ENCODE measurements around the gene GINS2.

Gene GINS2

GRCh38 chr16:85640254-85640558 lies 48.5 kb downstream of the GINS2 start:
- DNase-seq (ENCODE audit: low read depth, low spot score), result no peak

- DNase-seq (ENCODE audit: low read depth, low spot score), result no peak
These were observed 49.1 kb downstream of the GINS2 start for GRCh38 chr16:85639529-85640253.

- DNase-seq (ENCODE audit: low read depth, low spot score), result no peak
These were observed 49.9 kb downstream of the GINS2 start for GRCh38 chr16:85638695-85639409.

GRCh38 chr16:85637808-85638647 lies 50.7 kb downstream of the GINS2 start:
- no peak for DNase-seq (ENCODE audit: low read depth, low spot score)

DNA sequence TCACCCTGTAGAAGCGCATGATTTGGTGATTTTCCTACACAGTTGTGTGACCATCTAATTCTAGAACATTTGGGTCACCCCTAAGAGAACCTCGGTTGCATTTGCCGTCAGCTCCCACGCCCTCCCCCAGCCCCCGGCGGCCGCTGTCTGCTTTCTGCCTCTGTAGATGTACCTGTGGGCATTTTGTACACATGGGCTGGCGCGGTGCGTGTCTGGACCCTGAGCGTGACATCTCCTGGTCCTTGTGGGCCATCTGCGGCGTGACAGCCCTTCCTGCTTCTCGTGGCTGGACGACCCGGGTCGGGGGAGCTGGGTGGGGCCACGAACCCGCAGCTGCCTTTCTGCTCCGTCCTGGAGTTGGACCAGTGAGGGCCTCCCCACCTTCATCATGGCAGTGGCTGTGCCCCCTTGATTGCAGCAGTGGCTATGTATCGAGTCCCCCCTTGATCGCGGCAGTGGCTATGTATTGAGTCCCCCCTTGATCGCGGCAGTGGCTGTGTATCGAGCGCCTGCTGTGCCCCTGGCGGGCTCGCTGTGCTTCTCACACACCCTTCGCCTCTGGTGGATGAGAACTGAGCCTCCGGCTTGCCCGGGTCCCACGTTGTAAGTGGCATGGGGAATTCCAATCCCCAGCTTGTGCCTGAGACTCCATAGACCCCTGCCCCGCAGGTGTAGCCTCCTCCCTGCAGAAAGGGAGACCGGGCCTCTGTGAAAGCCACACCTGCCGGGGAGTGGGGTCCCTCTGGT lies 51.5 kb downstream of the GINS2 start:
- no peak for DNase-seq (ENCODE audit: low read depth, low spot score)

DNA sequence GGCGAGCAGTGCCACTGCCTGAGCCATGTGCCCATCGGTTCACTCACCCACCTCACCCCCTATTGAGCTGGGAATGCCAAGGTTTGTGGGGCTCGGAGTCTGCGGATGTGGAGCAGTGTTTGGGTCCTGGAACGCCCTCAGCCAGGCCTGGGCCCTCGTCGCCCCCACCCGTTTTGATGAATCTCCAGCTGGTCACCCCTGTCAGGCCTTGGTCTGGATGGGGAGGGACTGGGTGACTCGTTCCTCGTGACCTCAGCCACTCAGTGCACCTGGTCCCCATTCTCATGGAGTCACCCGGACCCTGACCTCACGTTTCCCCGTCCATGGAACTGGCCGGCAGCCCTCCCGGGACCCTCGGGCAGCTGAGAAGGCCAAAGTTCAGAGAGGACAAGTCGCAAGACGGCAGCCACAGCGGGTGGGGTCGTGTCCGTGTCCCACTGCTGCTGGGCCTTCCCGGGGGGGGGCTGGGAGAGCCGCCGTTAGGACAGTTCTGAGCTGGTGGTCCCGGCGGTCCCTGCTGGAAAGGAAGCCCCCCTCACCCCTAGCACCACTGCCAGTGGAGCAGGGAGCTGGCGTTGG lies 52.4 kb downstream of the GINS2 start:
- no peak for DNase-seq (ENCODE audit: low read depth, low spot score)

- DNase-seq (ENCODE audit: low read depth, low spot score), result no peak
These were observed 53.1 kb downstream of the GINS2 start for GRCh38 chr16:85635545-85636140.

DNA sequence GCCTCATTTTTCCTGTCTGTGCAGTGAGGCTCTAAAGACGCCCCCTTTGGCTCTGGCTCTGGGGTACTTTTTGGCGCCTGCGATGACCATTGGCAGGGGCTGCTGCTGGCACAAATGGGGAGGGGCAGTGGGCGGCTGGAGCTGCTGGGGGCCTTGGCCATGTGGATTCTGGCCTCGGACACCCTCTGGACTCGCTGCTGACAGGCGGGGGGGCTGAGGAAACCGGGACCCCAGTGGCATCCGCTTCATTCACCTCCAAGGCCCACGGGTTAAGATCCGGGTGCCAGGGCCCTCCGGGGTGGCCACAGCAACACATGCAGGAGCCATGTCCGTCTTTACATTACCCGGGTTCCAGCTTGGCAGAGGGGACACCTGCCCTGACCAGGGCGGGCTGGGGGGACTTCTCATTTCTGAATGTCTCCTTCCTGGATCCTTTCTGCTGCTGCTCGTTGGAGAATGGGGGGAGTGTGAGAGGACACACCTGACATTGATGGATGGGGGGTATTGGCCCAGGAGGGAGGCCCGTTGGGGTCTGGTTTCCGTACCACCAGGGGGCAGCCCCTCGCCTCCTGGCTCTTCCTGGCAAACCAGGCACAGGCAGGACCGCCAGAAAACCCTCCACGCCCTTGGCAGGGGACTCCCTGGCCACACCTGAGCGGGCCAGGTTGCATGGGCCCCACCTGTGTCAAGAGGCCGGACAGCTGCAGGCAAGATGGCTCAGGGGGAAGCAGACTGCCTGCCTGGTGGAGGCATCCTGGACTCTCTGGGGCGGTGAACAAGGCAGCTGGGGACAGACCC lies 53.8 kb downstream of the GINS2 start:
- no peak for DNase-seq (ENCODE audit: low read depth, low spot score)

DNA sequence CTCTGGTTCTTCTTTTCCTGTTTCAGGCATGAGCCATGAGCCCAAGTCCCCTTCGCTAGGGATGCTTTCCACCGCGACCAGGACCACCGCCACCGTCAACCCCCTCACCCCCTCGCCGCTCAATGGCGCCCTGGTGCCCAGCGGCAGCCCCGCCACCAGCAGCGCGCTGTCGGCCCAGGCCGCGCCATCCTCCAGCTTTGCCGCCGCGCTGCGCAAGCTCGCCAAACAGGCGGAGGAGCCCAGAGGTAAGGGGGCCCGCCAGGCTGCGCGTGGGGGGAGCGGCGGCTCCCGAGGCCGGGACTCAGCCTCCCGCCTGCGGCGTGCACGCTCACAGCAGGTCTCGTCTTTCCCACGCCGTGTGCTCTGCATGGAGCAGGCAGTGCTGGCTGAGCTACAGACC lies 54.9 kb downstream of the GINS2 start:
- DNase-seq (ENCODE audit: low read depth, low spot score), result no peak

DNA sequence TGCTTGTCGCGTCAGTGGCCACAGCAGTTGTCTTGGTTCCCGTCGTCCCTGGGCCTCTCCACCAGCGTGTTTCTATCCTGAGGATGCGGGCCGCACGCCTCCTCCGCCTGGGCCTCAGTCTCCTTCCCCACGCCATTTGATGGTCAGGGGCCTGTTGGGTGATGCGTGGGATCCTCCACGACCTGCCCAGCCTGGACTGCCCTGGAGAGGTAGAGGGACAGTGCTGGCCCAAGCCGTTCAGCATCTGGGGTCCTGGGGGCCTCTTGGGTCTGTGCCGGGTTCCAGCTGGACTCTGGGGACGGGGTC lies 55.4 kb downstream of the GINS2 start:
- no peak for DNase-seq (ENCODE audit: low read depth, low spot score)

DNA sequence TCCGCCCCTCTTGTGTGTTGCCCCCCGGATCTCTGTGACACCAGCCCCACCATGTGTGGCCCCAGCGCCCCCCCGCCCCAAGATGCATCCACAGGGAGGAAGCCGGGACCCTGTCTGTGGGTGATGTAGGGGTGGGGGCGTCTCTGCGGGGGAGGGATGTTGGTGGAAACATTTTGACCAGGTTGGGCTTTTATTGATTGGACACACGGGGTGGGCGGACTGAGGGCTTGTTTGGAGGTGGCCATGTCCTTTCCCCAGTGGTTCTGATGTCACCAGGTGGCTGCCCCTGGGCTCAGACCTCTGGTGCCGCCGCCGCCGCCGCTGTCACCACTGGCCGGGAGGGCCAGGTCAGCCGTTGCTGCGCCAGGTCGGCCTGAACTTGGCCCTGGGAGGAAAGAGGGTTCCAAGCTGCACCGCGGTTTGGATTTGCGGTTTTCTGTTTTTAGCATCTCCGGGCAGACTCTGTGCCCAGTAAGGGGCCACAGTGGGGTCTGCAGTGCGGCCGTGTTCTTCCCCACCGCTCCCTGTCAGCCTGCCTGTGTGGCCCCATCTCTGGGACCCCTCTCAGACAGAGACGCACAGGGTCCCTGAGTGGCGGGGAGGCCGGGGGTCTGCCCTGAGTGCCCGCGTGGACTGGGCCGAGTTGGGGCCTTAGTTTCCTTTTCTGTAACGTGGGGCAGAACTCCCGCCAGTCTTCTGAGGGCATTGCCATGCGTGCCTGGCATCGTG lies 55.9 kb downstream of the GINS2 start:
- DNase-seq (ENCODE audit: low read depth, low spot score), result no peak

GRCh38 chr16:85631802-85632393 lies 56.9 kb downstream of the GINS2 start:
- DNase-seq (ENCODE audit: low read depth, low spot score), result no peak

DNA sequence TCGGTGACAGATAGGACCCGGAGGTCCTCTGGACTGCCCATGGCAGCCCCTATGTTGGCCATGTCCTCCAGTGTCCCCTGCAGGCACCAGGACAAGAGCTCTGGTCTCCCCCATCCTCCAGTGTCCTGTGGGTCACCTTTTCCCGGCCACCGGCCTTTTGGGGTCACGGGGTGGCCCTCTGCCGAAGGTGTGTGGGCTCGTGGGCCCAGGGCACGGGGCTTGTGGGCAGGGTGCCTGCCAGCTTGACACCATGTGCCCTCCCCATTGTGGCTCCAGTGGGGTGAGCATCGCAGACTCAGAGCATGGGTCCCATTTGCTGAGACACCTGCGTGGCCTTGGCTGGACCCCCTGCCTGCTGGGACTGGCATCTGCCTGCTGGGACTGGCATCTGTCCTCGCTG lies 57.5 kb downstream of the GINS2 start:
- no peak for DNase-seq (ENCODE audit: low read depth, low spot score)

GRCh38 chr16:85629853-85630252 lies 58.9 kb downstream of the GINS2 start:
- DNase-seq (ENCODE audit: low read depth, low spot score), result no peak

DNA sequence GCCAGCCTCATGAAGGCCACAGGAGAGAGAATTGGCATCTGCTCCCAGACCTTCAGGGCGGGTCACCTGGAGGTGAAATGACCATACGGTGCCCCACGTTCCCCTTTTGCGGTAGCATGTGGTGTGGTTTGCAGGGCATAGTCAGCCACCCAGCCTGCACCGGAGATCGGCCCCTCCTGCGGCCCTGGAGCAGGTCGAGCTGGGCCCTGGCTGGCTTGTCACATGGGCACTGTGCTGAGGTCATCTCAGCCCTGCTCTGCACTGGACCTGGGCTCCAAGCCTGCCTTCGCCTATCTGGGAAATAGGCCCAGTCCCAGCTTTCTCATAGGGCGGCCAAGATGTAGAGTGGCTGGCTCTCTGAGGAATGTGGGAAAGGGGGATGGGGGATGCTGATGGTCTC lies 59.4 kb downstream of the GINS2 start:
- DNase-seq (ENCODE audit: low read depth, low spot score), result no peak

GRCh38 chr16:85628645-85629044 lies 60.1 kb downstream of the GINS2 start:
- DNase-seq (ENCODE audit: low read depth, low spot score), result no peak

- DNase-seq (ENCODE audit: low read depth, low spot score), result no peak
These were observed 60.5 kb downstream of the GINS2 start for GRCh38 chr16:85628265-85628556.

GRCh38 chr16:85627526-85628264 lies 61.1 kb downstream of the GINS2 start:
- no peak for DNase-seq (ENCODE audit: low read depth, low spot score)

DNA sequence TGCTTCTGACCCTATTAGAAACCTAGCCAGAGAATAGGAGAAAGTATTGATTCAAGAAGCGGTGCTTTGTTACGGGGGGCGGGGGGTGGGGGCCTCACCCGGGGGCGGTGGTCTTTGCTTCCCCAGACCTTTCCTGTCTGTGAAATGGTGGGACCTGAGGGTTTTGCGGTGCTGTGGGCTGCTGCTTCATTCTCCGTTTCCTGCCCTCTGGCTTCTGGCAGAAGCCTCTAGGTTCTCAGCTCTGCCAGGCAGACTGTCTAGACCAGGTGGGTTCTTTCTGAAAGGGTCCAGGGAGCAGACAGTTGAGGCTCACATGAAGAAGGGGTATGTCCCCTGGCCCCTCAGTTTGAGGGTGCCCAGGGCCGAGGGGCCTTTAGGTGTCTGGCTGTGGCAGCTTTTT lies 61.7 kb downstream of the GINS2 start:
- DNase-seq (ENCODE audit: low read depth, low spot score), result no peak

All from iPS DF 19.7 (cell line).